Glutamatergic neuron (in vitro differentiated cells): Measurements from ENCODE around the gene DNER. TPM values are rescaled to one million over a fixed set of nuclear protein-coding genes. Genes with fewer than 3 reads are reported as not detected.

Experiments
- DNase-seq: peaks from one replicate; pipeline ENCODE4 v3.0.0; 2022
- H3K27ac Mint-ChIP-seq: one replicate; pipeline ENCODE4 v1.8.0; 2020; ENCODE audit warnings: mild to moderate bottlenecking, mixed read lengths, inconsistent platforms; ENCODE audit not compliant: unreplicated experiment
- H3K27me3 Mint-ChIP-seq: one replicate; pipeline ENCODE4 v1.8.0; 2020; ENCODE audit warnings: mild to moderate bottlenecking, moderate library complexity, mixed read lengths, inconsistent platforms; ENCODE audit not compliant: unreplicated experiment
- H3K36me3 Mint-ChIP-seq: one replicate; pipeline ENCODE4 v1.8.0; 2020; ENCODE audit warnings: mild to moderate bottlenecking, mixed read lengths, inconsistent platforms; ENCODE audit not compliant: unreplicated experiment
- H3K4me1 Mint-ChIP-seq: one replicate; pipeline ENCODE4 v1.8.0; 2020; ENCODE audit warnings: mild to moderate bottlenecking, low read depth, mixed read lengths, inconsistent platforms; ENCODE audit not compliant: unreplicated experiment
- H3K4me3 Mint-ChIP-seq: one replicate; pipeline ENCODE4 v1.8.0; 2020; ENCODE audit warnings: mild to moderate bottlenecking, mixed read lengths, inconsistent platforms; ENCODE audit not compliant: unreplicated experiment
- H3K9me3 Mint-ChIP-seq: one replicate; pipeline ENCODE4 v1.8.0; 2020; ENCODE audit warnings: mild to moderate bottlenecking, moderate library complexity, mixed read lengths, inconsistent platforms; ENCODE audit not compliant: unreplicated experiment
- CTCF ChIP-seq: fragments of 200-600 bp; sonication (generic); IDR thresholded peaks from one replicate; pipeline ENCODE4 v1.5.0; 2021; ENCODE audit not compliant: partially characterized antibody, unreplicated experiment
- total RNA-seq: library from RNA; stranded (reverse); fragmentation: NEBNext Ultra II Directional; extraction: Animal tissue kit (Norgen Biotek cat#: 25700); gene quantifications from one replicate; pipeline ENCODE4 v1.2.1, GENCODE V29; 2021; ENCODE audit not compliant: unreplicated experiment

Gene DNER
- total RNA-seq, 1 donor from 2014 or later = 36.0 TPM

GRCh38 chr2:229596796-229597195 is 117.6 kb downstream of the DNER start:
- Mint-ChIP-seq H3K27ac (no peak overlapping the region), H3K36me3 (no peaks in the 10 kb centered on the region), H3K27me3 (no peaks in the 10 kb centered on the region), H3K9me3 (peaks cover 1% of the 10 kb centered on the region), H3K4me1 (no peaks in the 10 kb centered on the region), H3K4me3 (no peak overlapping the region)
- no peak for DNase-seq
- no peak for TF ChIP-seq CTCF

- Mint-ChIP-seq H3K4me3 (no peak overlapping the region), H3K4me1 (peaks cover 1% of the 10 kb centered on the region), H3K27me3 (peaks cover 5% of the 10 kb centered on the region), H3K27ac (no peak overlapping the region), H3K9me3 (no peaks in the 10 kb centered on the region), H3K36me3 (no peaks in the 10 kb centered on the region)
- no peak for DNase-seq
- TF ChIP-seq CTCF = no peak
Observed at GRCh38 chr2:229591611-229592010, 122.7 kb downstream of the DNER start.

- Mint-ChIP-seq H3K9me3 (no peaks in the 10 kb centered on the region), H3K4me3 (no peak overlapping the region), H3K27me3 (peaks cover 5% of the 10 kb centered on the region), H3K4me1 (peaks cover 1% of the 10 kb centered on the region), H3K36me3 (no peaks in the 10 kb centered on the region), H3K27ac (no peak overlapping the region)
- peak; percentile 88 for DNase-seq
- peak; percentile 86 for TF ChIP-seq CTCF
Observed at GRCh38 chr2:229586746-229587705, 127.3 kb downstream of the DNER start.

GRCh38 chr2:229586012-229586411 is 128.3 kb downstream of the DNER start:
- H3K4me1 Mint-ChIP-seq = peaks cover 1% of the 10 kb centered on the region
- H3K27ac Mint-ChIP-seq = no peak overlapping the region
- H3K9me3 Mint-ChIP-seq = no peaks in the 10 kb centered on the region
- TF ChIP-seq CTCF = no peak
- H3K4me3 Mint-ChIP-seq = no peak overlapping the region
- DNase-seq = no peak
- H3K36me3 Mint-ChIP-seq = no peaks in the 10 kb centered on the region
- peaks cover 5% of the 10 kb centered on the region for H3K27me3 Mint-ChIP-seq

GRCh38 chr2:229582151-229582550 is 132.2 kb downstream of the DNER start:
- H3K27me3 Mint-ChIP-seq = peaks cover 3% of the 10 kb centered on the region
- DNase-seq = no peak
- H3K4me1 Mint-ChIP-seq = peaks cover 9% of the 10 kb centered on the region
- H3K27ac Mint-ChIP-seq = no peak overlapping the region
- H3K4me3 Mint-ChIP-seq = no peak overlapping the region
- H3K9me3 Mint-ChIP-seq = no peaks in the 10 kb centered on the region
- no peak for TF ChIP-seq CTCF
- no peaks in the 10 kb centered on the region for H3K36me3 Mint-ChIP-seq
